ENCODE data around the gene MAML2.

The MAML2 gene

DNA sequence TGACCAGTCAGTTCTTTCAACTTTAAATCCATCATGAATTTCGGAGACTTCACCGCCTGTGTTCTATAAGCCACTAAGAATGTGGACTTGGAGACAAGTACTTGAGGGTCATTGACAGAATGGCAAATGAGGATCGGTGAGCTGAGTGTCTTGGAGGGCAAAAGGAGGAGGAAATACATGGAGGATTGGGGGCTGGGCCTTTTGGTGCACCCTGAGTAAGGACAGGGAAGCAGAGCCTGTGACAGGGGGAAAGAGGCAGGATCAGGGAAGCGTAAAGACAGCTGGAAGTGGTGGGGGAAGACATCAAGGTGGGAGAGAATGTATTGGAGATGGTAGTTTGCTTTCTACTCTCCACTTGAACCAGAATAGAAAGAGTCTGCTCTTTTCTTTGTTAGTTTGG is 348.7 kb downstream of the MAML2 start:
- no peak for DNase-seq

DNA sequence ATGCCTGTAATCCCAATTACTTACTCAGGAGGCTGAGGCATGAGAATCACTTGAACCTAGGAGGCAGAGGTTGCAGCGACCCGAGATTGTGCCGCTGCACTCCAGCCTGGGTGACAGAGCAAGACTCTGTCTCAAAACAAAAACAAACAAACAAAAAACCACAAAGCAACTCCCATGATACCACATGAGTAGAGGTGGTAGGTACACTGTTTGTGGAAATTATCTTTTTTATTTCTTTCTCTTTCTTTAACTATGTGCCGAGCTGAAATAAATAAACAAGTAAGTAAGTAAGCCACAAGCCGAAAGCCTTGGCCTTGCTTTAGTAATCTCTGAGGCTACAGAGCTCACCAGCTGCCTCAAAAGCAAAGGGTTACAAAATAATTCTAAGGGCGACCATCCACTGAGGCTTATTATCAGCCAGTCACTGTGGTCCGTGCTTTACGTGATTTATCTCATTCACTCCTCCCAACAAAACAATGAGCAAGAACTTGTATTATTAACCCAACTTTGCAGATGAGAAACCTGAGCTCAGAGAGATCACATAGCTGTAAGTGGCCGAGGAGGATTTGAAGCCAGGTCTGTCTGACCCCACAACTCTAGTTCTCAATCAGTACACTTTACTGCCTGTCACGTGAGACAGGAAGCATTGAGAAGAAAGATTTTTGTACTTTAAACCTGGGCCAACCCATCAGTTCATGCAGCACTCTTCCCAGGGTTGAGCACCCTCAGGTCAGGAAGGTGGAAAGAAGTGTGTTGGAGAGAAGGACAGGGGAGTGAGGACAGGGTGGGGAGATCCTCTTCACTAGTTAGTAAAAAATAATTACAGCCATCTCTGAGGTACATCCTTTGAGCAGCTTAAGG is 349.3 kb downstream of the MAML2 start:
- DNase-seq, result no peak

DNA sequence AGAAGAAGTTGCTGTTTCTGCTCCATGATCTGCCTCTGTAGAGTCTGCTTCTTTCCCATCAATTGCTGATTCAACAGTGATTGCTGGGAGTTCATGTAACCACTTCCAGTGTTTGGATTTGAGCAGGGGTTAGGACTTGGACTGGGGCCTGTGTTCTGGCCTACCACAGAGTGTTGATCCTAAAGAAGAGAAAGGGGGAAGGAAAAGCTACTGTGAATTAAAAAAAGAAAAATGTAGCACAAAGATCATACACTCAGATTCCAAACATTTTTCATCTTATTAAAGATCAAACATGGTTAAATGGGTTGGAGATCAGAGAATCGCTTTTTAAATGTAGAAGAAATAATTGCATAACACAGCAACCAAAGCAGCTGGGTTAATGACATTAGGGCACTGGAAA is 351.4 kb downstream of the MAML2 start:
- DNase-seq, result no peak

DNA sequence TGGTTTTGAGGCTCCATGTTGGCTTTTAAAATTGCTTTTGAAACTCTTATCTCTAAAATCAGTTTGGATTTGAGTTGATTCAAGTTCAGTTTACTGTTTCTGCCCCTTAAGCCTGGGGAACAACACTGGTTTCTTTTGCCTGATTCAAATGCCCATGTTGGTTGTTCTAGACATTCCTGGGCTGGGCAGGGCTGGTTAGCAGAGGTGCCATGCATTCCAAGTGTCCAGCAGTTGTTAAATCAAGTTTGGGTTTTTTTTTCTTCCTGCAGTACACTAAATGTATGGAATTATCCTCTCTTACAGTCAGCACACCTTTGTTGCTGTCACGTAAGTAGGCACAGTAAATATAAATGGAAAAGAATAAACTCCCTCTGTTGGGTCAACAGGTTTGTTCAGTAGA is 351.9 kb downstream of the MAML2 start:
- no peak for DNase-seq

DNA sequence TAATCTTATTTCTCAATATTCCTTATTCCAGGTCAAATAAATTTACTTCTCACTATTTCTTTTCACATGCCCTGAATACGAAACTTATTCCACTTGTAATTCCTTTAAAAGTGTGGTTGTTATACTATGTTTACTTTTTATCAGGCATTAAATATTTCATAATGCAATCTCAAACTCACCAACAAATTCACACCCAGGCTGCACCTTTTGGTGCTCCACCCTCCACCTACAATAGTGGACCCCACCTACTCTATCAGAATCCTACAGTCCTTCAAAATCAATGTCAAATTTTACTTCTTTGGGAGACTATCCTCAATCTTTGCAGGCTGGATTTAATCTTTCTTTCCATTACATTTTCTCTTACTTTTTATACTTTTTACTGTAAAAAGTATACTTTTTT is 353.2 kb downstream of the MAML2 start:
- no peak for DNase-seq

DNA sequence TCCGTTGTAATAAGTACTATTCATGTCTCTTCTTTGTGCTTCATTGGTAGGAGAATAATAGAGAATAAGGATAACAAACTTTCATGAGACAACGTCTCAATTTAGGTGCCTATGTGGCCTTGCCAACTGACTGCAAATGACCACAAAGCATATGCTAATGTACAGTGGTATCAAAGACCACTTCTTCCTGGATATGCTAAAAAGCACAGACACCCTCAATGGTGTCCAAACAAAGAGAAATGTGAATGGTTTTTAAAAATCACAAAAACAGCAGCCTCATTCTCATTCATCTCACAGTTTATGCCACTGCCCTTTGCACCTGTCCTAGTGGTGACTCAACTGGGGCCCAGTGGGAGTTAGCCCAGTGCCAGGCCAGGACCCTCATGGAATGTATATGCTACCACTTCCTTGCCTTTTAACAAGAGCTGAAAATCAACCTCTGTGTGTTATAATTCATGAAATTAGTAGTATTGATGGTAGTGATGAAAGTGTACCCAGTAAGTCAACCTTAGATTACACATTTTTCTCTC is 353.9 kb downstream of the MAML2 start:
- DNase-seq, result no peak

DNA sequence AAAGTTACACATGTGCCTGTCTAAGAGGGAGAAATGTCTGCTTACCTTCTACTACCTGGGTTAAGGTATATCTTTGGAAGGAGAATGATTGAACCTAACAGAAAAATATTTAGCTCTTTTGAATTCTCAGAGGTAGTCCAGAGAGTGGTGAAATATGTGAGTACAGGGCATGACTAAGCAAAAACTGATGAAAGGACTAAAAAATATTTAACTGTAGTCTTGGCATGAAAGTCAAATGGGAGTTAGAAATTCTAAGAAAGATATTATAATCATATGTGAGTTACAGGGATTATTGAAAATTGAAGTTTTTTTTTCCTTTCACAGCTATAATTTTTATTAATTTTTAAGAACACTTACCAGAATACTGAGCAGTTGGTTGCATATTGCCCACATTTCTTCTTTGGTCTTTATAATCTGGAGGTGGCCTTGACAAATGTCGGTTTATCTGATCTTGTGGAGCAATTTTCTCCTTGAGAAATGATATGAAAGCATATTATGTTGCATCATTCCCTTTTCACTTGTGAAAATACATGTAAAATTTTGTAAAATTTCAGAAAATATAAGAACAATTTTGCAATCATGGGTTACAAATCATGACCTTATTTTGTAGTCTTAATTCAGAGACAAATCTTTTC is 357.7 kb downstream of the MAML2 start:
- no peak for DNase-seq

DNA sequence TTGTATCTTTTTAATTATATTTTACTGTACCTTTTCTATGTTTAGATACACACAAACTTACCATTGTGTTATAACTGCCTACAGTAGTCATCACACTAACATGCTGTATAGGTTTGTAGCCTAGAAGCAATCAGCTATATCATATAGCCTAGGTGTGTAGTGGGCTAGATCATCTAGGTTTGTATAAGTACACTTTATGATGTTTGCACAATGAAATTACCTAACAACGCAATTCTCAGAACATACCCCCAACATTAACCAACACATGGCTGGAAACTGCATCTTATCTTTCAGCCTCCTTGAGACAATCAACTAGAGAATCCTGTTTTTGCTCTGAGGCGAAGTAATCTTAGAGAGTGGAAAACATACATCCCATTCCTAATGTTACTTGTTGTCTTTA is 358.9 kb downstream of the MAML2 start:
- DNase-seq, result no peak

DNA sequence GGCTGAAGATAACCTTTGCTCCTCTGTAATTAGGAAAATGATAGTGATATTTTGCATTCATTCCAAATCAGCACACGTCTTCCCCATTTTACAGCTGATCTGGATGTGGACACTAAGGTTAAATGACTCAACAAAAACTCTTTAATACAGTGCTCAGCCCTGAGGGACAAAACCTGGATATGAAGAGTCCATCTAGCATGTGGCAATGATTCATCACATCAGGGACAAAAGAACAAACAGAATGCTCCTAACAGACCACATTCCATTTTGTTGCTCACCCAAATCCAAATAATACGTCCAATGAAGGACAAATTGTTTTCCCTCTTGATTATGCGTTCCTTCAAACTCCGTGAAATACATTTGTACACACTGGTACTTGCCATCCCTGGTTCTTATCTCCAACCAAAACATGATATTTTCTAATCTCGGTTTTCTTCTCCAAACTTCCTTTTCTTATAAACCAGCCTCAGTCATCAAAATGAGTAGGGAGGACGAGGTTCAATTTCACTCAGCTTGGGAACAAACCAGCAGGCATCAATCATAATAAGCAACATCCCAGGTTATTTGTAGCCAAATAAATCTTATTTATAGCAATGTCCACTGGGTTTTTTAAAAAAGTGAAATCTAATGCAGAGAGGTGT is 365.3 kb downstream of the MAML2 start:
- DNase-seq, result no peak

DNA sequence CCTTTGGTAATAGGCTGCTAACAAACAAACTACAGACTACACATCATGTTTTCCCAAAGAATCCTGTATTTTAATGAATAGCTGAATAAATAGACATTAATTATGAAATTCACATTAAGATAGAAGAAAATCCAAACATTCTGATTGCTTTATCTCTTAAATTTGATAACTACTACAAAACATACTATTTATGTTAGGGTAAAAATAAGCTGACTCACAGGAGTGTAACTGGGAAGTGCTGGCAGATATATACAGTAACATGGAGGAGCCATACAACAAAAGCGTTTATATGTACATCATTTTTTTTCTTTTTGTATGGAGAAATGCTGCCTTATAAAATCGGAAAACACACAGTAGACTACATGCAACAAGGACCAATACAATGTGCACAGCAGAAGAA is 366.4 kb downstream of the MAML2 start:
- DNase-seq, result no peak

DNA sequence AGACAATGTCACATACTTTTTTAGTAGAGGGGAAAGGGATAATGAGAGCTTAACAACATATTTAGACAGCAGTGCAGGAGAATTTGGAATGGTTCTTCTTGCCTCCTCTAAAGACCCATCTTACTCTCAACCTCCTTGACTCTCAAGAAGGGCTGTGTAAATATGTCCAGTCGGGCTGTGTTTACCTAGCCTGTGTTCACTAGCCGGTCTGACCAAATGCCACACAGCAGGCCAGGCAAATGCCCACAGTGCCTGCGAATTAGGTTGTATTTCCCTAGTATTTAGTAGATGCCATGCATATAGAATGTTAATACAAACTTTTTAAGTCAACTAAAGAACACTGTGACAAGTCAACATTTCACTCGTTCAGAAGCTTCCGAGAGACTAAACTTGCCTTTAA is 367.7 kb downstream of the MAML2 start:
- no peak for DNase-seq

DNA sequence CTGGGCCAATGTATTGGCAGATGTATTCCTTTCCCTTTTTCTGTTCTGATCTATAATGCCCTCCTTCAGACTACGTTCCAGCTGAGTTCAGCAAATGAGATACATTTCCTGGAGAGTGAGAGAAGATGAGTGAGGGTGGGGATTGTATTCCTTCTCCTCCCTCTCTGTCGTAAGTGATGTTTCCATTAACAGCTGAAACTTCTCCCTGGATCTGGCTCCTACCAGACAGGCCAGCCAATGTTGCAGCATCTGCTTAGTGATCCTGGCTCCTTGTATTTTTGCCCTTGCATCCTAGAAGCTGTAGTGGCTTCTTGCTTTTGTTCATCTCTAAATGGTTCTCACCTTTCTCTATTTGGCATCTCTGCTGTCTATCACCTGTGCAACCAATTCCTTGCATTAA is 370.9 kb downstream of the MAML2 start:
- DNase-seq, result no peak

DNA sequence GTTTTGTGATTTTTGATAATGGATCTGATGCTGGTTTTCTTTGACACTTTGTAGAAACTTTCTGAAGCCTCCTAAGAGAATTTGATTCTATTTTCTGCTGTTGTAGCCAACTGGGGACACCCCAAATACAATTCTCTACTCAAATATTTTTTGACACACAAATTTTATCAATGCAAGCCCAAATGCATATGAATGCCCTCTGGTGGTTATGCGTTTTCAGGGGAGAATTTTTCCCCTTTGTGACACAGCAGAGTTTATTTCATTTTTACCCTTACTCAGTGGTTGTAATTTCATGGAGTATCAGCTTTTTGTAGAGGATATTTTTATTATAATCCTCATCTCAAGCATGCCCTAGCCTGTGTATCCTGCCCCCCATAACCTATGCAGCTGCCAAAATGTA is 374.4 kb downstream of the MAML2 start:
- no peak for DNase-seq

DNA sequence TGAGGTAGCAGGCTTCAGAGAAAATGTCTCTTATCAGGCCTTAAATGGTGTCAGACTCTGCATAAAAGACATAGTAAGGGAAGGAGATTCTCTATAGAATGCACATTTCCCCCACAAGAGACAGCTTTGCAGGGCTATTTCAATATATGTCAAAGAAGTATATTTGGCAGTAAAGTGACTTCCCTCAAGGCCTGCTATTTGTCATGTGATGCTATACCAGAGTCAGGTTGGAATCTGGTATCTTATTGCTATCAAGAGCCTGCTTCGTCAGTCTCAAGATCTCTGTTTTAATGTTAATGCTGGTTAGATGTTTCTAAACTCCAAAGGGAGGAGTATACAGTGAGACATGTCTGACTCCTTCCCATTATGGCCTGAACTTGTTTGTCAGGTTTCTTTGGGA is 378.7 kb downstream of the MAML2 start:
- no peak for DNase-seq

DNA sequence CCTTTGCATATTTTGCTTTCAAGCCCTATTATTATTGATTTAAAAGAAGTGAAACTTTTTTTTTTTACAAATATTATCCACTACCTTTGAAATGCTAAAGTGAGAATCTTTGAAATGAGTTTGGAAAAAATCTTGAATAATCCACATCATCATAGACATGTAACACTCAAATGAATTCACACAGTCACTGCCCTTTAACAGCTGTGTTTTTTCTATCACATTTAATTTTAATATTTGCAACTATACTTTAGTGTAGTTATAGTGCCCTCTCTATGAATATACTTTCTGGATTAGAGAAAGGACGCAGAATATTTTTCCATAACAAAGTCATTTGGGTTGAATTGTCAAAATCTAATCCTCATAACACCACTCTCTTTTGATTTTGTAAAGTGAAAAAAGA is 381.2 kb downstream of the MAML2 start:
- DNase-seq, result no peak

DNA sequence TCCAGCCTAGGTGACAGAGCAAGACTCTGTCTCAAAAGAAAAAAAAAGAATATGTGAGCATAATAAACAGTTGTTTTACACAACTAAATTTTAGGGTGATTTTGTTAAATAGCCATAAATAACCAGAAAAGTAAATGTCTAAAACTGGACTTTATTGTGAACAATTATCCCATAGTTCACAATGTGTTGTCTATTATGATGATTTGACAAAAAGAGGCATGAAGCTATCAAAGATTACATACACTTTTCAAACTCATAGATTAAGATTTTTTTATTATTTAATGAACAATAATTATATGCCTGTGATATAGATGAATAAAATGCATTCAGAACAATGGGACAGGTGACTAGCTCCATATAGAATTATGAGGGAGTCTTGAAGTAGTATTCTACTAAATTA is 392.1 kb downstream of the MAML2 start:
- DNase-seq, result no peak

DNA sequence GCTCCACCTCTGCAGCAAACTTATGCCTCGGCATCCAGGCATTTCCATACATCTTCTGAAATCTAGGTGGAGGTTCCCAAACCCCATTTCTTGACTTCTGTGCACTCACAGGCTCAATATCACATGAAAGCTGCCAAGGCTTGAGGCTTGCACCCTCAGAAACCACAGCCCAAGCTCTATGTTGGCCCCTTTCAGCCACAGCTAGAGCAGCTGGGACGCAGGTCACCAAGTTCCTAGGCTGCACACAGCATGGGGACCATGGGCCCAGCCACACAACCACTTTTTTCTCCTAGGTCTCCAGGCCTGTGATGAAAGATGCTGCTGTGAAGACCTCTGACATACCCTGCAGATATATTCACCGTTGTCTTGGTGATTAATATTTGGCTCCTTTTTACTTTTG is 394.4 kb downstream of the MAML2 start:
- DNase-seq, result no peak

DNA sequence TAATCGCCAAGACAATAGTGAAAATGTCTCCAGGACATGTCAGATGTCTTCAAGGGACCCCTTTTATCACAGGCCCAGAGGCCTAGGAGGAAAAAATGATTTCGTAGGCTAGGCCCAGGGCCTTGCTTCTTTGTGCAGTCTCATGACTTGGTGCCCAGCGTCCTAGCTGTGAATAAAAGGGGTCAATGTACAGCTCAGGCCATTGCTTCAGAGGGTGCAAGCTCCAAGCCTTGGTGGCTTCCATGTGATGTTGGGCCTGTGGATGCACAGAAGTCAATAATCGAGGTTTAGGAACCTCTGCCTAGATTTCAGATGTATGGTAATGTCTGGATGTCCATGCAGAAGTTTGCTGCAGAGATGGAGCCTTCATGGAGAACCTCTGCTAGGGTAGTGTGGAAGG is 398.4 kb downstream of the MAML2 start:
- no peak for DNase-seq

DNA sequence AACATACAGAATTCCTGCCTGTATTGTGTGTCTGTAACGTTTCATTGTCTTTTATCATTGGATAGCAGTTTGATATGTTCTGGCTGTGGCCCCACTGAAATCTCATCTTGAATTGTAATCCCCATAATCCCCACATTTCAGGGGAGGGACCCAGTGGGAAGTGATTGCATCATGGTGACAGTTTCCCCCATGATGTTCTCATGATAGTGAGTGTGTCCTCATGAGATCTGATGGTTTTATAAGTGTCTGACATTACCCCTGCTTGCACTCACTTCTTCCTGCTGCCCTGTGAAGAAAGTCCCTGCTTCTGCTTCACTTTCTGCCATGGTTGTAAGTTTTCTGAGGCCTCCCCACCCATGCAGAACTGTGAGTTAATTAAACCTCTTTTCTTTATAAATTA is 399.4 kb downstream of the MAML2 start:
- no peak for DNase-seq

DNA sequence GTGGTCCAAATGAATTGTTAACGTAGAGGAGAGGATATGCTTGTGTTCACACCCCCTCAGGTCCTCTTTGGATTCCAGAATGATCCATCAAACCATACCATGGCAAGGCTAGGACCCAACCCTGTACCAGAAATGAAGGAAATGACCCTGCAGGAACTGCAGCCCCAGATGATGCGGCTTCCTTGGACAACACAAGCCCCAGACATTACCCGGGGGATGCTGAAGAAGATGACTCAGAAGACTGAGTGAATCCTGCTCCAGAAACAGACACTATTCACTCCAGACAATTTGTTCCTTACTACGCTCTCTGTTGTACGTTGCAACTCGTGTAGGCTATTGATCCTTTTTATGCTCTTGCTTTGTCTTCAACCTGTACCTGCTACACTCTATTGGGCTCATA is 403.9 kb downstream of the MAML2 start:
- DNase-seq, result no peak

DNA sequence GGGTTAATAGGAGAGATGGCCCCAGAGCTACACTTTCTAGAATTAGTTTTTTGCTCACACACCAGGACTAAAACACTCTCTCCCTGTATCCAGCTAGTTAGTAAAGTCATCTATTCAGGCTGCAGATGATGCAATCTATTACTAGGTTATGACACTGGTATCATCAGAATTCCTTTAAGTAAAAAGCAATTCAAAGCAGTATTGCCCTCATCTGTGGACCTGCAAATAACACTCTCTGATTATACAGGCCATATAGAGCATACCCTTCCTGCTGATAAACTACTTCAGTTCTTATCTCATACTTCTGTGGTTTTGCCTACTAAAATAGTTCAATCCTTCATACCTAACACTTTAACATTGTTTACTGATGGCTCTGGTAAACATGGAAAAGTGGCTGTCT is 405.6 kb downstream of the MAML2 start:
- no peak for DNase-seq

DNA sequence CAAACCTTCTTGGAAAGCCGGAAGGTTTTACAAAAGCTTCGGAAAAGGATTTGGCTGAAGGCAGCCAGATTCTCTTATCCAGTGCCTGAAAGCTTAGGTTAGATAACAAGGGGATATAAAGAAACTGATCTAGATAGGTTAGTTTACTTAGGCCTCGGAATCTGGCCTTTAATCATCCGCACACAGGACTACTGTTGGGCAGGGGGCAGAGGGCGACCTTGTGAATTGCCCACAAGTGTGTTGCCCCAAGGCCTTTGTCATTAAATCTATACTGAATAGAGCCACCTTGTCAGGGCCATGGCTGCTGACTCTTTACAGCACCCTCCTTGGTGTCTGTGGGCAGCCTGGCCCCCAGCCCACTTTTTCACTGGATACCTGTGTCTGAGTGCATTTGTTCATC is 409.4 kb downstream of the MAML2 start:
- DNase-seq, result no peak

DNA sequence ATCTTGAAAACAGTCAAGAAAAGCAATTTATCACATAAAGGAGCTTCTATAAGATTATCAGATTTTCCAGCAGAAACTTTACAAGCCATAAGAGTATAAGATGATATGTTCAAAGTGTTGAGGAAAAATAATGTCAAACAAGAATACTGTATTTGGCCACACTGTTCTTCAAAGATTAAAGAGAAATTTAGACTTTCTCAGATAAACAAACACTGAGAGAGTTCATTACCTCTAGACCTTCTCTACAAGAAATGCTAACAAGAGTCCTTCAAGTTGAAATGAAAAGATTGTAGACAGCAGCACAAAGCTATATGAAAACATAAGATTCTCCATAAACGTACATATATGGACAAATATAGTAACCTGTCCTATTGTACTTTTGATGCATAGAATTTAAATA is 411.1 kb downstream of the MAML2 start:
- DNase-seq, result no peak

DNA sequence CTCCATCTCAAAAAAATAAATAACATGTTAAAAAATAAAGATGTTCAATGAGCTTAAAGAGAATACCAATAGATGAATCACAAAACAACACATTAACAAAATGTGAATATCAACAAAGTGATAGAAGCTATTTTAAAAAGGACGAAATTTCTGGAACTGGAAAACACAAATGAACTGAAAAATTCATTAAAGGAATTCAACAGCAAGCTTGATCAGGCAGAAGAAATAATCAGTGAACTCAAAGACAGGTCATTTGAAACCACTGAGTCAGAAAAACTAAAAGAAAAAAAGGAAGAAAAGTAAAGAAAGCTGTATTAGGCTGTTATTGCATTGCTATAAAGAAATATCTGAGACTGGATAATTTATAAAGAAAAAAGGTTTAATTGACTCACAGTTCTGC is 412.0 kb downstream of the MAML2 start:
- no peak for DNase-seq

All from DMS79 (cell line).